ENCODE measurements around the gene SKAP1.

The SKAP1 gene

DNA sequence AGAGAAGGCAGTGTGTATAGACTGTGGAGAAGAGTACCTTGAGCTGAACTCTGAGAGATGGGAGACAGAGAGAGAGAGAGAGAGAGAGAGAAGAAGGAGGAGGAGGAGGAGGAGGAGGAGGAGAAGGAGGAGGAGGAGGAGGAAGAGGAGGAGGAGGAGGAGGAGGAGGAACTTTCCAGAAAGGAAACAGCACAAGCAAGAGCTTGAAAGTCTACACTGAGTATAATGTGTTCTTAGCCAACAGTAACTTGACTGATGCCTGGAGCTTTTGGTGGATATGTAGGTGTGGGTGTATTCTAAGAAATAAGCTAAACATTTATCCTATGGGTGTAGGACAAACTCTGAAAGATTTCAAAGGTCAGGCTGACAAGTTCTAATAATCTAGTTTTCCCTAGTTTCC is 206.1 kb downstream of the SKAP1 start:
- Histone ChIP-seq H3K4me3 (replicated peaks; ENCODE audit: insufficient read depth, low read length) (no peak overlapping the region), H3K27me3 (ENCODE audit: insufficient read depth, poor library complexity, severe bottlenecking) (peaks cover 12% of the 10 kb centered on the region), H3K27ac (replicated peaks) (no peak overlapping the region)
- no peak for DNase-seq (ENCODE audit: low read depth in 1 of 2, low spot score in 1 of 2)
- TF ChIP-seq GABPA (IDR thresholded peaks at IDR 0.05; ENCODE audit: low read depth) (no peak), POLR2AphosphoS5 (IDR thresholded peaks at IDR 0.05; ENCODE audit: low read depth) (no peak), SPI1 (IDR thresholded peaks at IDR 0.05; ENCODE audit: borderline replicate concordance, low read depth) (no peak)
- TF ChIP-seq, protein P1, sequence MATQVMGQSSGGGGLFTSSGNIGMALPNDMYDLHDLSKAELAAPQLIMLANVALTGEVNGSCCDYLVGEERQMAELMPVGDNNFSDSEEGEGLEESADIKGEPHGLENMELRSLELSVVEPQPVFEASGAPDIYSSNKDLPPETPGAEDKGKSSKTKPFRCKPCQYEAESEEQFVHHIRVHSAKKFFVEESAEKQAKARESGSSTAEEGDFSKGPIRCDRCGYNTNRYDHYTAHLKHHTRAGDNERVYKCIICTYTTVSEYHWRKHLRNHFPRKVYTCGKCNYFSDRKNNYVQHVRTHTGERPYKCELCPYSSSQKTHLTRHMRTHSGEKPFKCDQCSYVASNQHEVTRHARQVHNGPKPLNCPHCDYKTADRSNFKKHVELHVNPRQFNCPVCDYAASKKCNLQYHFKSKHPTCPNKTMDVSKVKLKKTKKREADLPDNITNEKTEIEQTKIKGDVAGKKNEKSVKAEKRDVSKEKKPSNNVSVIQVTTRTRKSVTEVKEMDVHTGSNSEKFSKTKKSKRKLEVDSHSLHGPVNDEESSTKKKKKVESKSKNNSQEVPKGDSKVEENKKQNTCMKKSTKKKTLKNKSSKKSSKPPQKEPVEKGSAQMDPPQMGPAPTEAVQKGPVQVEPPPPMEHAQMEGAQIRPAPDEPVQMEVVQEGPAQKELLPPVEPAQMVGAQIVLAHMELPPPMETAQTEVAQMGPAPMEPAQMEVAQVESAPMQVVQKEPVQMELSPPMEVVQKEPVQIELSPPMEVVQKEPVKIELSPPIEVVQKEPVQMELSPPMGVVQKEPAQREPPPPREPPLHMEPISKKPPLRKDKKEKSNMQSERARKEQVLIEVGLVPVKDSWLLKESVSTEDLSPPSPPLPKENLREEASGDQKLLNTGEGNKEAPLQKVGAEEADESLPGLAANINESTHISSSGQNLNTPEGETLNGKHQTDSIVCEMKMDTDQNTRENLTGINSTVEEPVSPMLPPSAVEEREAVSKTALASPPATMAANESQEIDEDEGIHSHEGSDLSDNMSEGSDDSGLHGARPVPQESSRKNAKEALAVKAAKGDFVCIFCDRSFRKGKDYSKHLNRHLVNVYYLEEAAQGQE (IDR thresholded peaks at IDR 0.05; ENCODE audit: insufficient replicate concordance, low read depth) = no peak
- TF ChIP-seq, protein P2, sequence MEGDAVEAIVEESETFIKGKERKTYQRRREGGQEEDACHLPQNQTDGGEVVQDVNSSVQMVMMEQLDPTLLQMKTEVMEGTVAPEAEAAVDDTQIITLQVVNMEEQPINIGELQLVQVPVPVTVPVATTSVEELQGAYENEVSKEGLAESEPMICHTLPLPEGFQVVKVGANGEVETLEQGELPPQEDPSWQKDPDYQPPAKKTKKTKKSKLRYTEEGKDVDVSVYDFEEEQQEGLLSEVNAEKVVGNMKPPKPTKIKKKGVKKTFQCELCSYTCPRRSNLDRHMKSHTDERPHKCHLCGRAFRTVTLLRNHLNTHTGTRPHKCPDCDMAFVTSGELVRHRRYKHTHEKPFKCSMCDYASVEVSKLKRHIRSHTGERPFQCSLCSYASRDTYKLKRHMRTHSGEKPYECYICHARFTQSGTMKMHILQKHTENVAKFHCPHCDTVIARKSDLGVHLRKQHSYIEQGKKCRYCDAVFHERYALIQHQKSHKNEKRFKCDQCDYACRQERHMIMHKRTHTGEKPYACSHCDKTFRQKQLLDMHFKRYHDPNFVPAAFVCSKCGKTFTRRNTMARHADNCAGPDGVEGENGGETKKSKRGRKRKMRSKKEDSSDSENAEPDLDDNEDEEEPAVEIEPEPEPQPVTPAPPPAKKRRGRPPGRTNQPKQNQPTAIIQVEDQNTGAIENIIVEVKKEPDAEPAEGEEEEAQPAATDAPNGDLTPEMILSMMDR (IDR thresholded peaks at IDR 0.05; ENCODE audit: insufficient read depth, low read length) = no peak

DNA sequence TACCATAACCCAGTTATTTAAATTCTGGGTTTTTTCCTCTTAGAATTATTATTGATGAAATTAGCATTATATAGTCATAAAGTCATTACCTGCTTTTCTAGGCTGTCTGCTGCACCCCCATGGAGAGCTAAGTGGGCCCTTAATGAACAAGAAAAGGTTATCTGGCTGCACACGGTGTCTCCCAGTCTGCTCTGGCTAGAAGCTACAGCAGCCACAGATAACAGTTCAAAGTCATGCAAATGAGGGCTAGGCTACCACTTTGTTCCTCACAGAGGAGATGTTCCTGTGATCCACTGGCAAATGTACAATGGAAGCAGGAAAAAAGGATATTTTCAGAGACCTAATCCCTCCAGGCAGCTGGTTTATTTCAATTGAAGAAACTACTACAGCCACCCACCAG is 210.4 kb downstream of the SKAP1 start:
- peaks cover 27% of the 10 kb centered on the region for H3K27me3 ChIP-seq (ENCODE audit: insufficient read depth, poor library complexity, severe bottlenecking)
- no peak overlapping the region for H3K27ac ChIP-seq (replicated peaks)
- TF ChIP-seq POLR2AphosphoS5 (IDR thresholded peaks at IDR 0.05; ENCODE audit: low read depth) = no peak
- no peak for TF ChIP-seq SPI1 (IDR thresholded peaks at IDR 0.05; ENCODE audit: borderline replicate concordance, low read depth)
- TF ChIP-seq GABPA (IDR thresholded peaks at IDR 0.05; ENCODE audit: low read depth) = no peak
- TF ChIP-seq, protein P1 (IDR thresholded peaks at IDR 0.05; ENCODE audit: insufficient replicate concordance, low read depth) = no peak
- TF ChIP-seq, protein P2 (IDR thresholded peaks at IDR 0.05; ENCODE audit: insufficient read depth, low read length) = no peak
- no peak overlapping the region for H3K4me3 ChIP-seq (replicated peaks; ENCODE audit: insufficient read depth, low read length)
- DNase-seq (ENCODE audit: low read depth in 1 of 2, low spot score in 1 of 2) = no peak

DNA sequence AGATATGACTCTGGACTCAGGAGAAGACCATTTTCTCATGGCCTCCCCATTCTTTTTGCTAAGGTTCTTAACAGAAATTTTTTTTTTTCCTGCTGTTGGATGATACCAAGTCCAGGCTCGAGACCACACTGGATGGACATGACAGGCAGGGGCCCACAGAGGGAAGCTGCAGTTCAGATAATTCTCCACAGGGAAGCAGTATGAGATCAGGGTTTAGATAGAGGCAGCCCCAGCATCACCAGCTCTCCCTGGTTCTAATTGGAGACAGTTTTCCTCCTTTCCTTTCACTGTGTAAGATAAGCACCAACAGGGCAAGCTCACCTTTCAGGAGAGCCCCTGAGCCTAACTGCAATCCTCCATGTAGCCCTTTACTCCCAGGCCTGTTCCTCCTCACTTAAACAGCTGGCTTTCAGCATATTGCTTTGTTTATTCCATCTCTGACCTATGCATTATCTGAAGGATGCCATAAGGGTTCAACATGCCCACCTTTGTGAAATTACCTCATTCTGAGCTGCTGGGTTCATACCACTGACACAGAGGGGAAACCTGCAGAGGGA is 214.4 kb downstream of the SKAP1 start:
- peaks cover 18% of the 10 kb centered on the region for H3K27me3 ChIP-seq (ENCODE audit: insufficient read depth, poor library complexity, severe bottlenecking)
- TF ChIP-seq, protein P1 (IDR thresholded peaks at IDR 0.05; ENCODE audit: insufficient replicate concordance, low read depth) = no peak
- TF ChIP-seq, protein P2 (IDR thresholded peaks at IDR 0.05; ENCODE audit: insufficient read depth, low read length) = peak; percentile 1
- TF ChIP-seq POLR2AphosphoS5 (IDR thresholded peaks at IDR 0.05; ENCODE audit: low read depth) (no peak), GABPA (IDR thresholded peaks at IDR 0.05; ENCODE audit: low read depth) (no peak), SPI1 (IDR thresholded peaks at IDR 0.05; ENCODE audit: borderline replicate concordance, low read depth) (no peak)
- H3K27ac ChIP-seq (replicated peaks) = no peak overlapping the region
- peak in 1 of 2 experiments; percentile 14 for DNase-seq (ENCODE audit: low read depth in 1 of 2, low spot score in 1 of 2)
- no peak overlapping the region for H3K4me3 ChIP-seq (replicated peaks; ENCODE audit: insufficient read depth, low read length)

Data from HL-60 (cell line).